ENCODE results near the gene PDF.

PDF gene

GRCh38 chr16:69338557-69339288 is 8.3 kb upstream of the PDF start:
- DNase-seq: no peak

DNA sequence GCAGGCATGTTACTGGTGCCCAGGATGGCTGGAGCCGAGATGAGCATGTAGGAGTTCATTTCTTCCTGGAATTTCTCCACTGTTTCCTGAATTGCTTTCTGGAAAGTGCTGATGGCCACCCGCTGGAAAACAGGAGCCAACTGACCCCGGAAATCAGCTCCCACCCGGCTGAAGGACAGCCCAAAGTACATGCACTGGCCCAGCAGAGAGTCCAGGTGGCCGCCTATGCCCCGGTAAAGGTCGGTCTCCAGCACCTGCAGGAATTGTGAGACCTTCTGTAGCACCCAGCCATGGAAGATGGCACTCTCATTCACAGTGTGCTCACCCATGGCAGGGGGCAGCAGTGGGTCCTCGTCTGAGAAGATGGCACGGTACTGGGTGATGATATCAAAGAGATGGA is 4.3 kb upstream of the PDF start:
- no peak for DNase-seq

GRCh38 chr16:69329369-69330285 is 761 bp downstream of the PDF start:
- DNase-seq: no peak

GRCh38 chr16:69328854-69329316 is 1.5 kb downstream of the PDF start:
- no peak for DNase-seq

DNA sequence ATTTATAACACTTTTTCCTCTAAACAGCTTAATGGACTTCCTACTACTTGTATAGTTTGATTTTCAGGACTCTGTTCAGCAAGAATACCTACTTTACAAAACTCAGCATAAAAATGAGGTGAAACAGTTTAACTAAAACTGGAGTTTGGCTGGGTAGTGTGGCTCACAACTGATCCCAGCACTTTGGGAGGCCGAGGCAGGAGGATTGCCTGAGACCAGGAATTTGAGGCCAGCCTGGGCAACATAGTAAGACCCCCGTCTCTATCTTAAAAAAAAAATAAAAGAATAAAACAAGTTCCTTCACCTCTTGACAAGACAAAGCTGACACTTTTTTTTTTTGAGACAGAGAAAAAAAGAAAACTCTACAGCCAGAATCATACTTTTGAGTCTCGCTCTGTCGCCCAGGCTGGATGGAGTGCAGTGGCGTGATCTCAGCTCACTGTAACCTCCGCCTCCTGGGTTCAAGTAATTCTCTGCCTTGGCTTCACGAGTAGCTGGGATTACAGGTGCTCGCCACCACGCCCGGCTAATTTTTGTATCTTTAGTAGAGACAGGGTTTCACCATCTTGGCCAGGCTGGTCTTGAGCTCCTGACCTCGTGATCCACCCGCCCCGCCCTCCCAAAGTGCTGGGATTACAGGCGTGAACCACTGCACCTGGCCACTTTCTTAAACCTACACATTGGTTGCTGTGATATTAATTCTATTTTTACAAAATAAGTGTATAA is 2.6 kb downstream of the PDF start:
- DNase-seq: no peak

GRCh38 chr16:69326172-69326873 is 4.1 kb downstream of the PDF start:
- no peak for DNase-seq

- DNase-seq: no peak
Measured at GRCh38 chr16:69325784-69326171, 4.6 kb downstream of the PDF start.

DNA sequence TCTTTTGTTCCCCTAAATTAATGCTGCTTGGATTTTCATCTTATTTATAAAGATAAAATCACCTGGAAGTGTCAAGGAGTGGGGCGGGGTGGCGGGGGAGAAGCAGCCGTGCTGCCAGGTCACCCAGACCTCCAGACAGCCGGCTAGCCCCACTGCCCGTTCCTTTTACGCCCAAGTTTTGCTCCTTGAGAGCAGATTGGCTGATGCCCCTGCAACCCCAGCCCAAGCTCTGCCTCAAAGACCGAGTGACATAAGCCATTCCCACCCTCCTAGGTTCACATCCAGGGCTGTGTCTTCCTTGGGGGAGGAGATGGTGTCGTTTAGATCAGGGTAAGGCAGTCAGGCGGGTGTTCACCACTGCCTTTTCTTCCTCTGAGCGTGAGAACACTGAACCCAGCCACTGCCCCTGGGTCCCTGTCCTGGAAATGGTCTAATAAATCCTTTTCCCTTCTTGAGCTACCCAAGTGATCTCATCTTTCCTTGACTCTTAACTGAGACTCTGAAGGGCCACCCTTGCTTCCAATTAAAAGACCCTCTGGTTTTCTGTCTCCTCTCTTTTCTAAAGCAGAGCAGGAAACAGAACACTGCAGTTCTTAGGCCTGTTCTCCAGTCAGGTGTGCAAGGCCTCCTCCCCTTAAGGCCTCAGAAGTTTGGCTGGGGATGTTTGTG is 5.7 kb downstream of the PDF start:
- no peak for DNase-seq

DNA sequence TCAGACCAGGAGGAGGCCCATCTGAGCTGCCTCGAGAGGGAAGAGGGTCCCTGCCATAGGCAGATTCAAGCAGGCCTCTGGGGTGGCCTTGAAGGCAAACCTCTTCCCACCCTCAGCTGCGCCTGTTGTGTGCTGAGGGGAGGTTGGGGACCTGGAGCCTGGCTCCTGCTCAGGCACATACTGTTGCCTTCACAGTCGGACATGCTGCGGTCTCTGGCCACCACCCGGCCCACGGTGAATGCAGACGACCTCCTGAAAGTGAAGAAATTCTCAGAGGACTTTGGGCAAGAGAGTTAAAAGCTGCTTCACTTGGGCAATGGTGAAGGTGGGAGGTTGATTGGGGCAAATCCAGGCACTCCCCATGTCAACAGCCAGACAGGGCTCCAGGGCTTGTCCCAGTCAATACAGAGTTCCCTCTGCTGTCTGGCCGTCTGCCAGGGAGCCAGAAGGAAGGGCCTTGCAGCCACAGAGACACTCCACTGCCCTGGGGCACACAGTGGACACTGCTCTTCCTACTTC is 6.3 kb downstream of the PDF start:
- DNase-seq: no peak

DNA sequence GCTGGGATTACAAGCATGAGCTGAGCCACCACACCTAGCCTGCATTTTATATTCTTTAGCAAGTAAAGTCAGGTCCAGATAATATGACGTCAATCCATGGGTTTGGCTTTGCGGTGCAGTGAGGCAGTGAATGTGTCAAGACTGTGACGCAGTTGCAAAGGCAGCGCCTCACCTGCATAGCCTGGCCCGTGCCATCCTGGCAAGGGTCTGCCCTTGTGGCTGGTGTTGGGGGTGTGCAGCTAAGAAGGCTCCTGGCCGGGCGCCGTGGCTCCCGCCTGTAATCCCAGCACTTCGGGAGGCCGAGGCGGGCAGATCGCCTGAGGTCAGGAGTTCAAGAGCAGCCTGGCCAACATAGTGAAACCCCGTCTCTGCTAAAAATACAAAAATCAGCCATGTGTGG is 7.0 kb downstream of the PDF start:
- no peak for DNase-seq

DNA sequence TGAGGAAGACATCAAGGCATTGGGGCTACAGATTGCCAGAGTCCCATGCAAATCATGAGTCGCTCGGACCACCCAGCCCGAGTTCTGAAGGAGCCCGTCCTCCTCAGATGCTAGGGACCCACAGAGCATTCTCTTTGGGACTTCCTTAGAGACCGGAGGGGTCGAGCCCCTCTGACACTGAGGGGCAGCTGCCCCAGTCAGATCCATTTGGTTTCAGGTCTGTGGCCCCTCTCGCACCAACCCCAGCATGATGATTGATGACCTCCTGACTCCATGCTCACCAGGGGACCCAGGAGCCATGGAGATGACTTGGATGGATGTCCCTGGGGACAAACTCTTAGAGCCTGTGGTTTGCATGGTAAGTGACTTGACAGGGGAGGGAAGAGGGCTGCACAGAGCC is 8.0 kb downstream of the PDF start:
- DNase-seq: no peak

- DNase-seq: no peak
Measured at GRCh38 chr16:69321080-69321479, 9.3 kb downstream of the PDF start.

GRCh38 chr16:69320740-69321073 is 9.7 kb downstream of the PDF start:
- DNase-seq: no peak

GRCh38 chr16:69319826-69320739 is 10.3 kb downstream of the PDF start:
- DNase-seq: no peak

DNA sequence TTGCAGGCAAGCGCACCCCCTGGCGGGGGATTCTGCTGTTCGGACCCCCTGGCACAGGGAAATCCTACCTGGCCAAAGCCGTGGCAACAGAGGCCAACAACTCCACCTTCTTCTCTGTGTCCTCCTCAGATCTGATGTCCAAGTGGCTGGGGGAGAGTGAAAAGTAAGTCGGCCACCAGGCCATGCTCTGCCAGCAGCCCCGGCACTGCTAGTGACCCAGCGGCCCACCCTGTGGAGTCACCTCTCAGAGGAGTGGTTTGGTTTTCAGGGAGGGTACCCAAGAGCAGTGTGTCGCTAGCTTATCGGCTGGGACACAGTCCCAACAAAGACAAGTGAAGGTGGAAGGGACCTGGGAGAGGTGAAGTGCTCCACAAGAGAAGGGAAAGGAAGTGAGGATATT is 11.0 kb downstream of the PDF start:
- DNase-seq: no peak

- DNase-seq: no peak
Measured at GRCh38 chr16:69318911-69319289, 11.5 kb downstream of the PDF start.

GRCh38 chr16:69318177-69318910 is 12.0 kb downstream of the PDF start:
- DNase-seq: no peak

GRCh38 chr16:69316595-69317034 is 13.8 kb downstream of the PDF start:
- DNase-seq: no peak

DNA sequence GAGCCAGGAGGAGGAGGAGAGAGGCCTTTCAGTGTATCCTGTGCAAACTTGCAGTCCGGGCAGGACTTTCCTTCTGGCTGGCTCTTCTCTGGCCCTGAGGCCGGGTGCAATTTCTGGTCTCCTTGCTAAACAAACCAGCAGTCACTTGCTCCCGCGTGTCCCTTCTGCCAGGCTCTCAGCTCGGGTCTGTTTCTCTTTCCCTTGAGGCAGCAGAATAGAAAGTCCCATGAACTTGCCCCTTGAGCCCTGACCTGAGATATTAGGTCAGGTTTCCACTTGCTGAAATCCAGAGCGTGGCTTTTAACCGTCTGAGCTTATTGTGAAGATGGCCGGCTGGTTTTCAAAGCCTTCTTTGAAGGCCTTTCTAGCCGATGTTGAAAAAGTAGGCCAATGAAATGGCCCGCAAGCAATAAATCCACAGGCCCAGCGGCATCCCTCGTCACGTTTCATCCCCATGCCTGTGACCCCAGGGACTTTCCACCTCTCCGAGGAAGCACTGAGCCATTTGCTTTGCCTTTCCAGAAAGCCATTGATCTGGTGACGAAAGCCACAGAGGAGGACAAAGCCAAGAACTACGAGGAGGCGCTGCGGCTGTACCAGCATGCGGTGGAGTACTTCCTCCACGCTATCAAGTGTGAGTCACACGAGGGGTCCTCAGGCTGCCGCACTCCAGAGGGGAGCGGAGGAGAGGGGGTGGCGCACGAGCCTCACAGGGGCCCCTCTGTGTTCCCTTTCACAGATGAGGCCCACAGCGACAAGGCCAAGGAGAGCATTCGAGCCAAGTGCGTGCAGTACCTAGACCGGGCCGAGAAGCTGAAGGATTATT is 14.7 kb downstream of the PDF start:
- no peak for DNase-seq

All from NCI-H2081 treated with DMSO at 0.1 percent for 48 hours (cell line).